HepG2 (cell line): ENCODE measurements around the gene DYNC1LI1.
"Not testable (repeated sequence)": the region's sequence is repeated elsewhere in the genome, so short reads cannot be mapped to it uniquely, and the experiment has no call there.

ENCODE experiments used
- ELF1 ChIP-seq: sonication (generic); formaldehyde crosslinking; IDR thresholded peaks from 2 replicates; pipeline ENCODE4 v1.4.0; 2020; ENCODE audit warnings: missing genetic modification reagents
- FOXK2 ChIP-seq: fragments of 450-650 bp; IDR thresholded peaks from 2 replicates; pipeline ENCODE4 v1.6.1; 2016
- NCOA1 ChIP-seq: sonication (generic); formaldehyde crosslinking; IDR thresholded peaks from 2 replicates; pipeline ENCODE4 v1.9.0; 2021; ENCODE audit warnings: missing genetic modification reagents
- RARG ChIP-seq: sonication (generic); formaldehyde crosslinking; IDR thresholded peaks from 2 replicates; pipeline ENCODE4 v1.4.0; 2020; ENCODE audit warnings: low read depth, mild to moderate bottlenecking, missing genetic modification reagents
- SAFB2 ChIP-seq: sonication (generic); formaldehyde crosslinking; IDR thresholded peaks from 2 replicates; pipeline ENCODE4 v1.5.1; 2020; ENCODE audit warnings: missing genetic modification reagents, low read depth, mild to moderate bottlenecking, borderline replicate concordance
- ZBTB21 ChIP-seq: sonication (generic); formaldehyde crosslinking; IDR thresholded peaks from 2 replicates; pipeline ENCODE4 v1.4.0; 2020; ENCODE audit warnings: missing genetic modification reagents
- ZKSCAN1 ChIP-seq: fragments of 150-350 bp; IDR thresholded peaks from 2 replicates; pipeline ENCODE4 v1.6.1; 2014; ENCODE audit warnings: low read length
- TF ChIP-seq, protein P1 (sequence below): sonication (generic); formaldehyde crosslinking; IDR thresholded peaks from 2 replicates; pipeline ENCODE4 v1.5.0; 2020; ENCODE audit warnings: mild to moderate bottlenecking, missing genetic modification reagents, moderate library complexity
- TF ChIP-seq, protein P2 (sequence below): sonication (generic); formaldehyde crosslinking; IDR thresholded peaks from 2 replicates; pipeline ENCODE4 v1.8.1; 2023; ENCODE audit warnings: mild to moderate bottlenecking, missing genetic modification reagents

DNA sequence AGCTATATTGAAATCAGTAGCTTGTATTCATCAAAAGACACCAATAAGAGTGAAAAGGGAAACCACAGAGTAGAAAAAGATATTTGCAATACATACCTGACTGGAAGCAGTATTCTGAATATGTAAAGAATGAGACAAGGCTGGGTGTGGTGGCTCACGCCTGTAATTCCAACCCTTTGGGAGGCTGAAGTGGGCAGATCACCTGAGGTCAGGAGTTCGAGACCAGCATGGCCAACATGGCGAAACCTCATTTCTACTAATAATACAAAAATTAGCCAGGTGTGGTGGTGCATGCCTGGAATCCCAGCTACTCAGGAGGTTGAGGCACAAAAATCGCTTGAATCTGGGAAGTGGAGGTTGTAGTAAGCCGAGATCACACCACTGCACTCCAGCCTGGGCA lies 51.7 kb downstream of the DYNC1LI1 start:
- not testable (repeated sequence) for TF ChIP-seq FOXK2; ZBTB21; RARG (CRISPR knock-in tag); NCOA1 (CRISPR knock-in tag); ELF1 (CRISPR knock-in tag); ZKSCAN1; SAFB2 (CRISPR knock-in tag)
- TF ChIP-seq, protein P1, sequence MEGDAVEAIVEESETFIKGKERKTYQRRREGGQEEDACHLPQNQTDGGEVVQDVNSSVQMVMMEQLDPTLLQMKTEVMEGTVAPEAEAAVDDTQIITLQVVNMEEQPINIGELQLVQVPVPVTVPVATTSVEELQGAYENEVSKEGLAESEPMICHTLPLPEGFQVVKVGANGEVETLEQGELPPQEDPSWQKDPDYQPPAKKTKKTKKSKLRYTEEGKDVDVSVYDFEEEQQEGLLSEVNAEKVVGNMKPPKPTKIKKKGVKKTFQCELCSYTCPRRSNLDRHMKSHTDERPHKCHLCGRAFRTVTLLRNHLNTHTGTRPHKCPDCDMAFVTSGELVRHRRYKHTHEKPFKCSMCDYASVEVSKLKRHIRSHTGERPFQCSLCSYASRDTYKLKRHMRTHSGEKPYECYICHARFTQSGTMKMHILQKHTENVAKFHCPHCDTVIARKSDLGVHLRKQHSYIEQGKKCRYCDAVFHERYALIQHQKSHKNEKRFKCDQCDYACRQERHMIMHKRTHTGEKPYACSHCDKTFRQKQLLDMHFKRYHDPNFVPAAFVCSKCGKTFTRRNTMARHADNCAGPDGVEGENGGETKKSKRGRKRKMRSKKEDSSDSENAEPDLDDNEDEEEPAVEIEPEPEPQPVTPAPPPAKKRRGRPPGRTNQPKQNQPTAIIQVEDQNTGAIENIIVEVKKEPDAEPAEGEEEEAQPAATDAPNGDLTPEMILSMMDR (CRISPR knock-in tag) = not testable (repeated sequence)
- TF ChIP-seq, protein P2, sequence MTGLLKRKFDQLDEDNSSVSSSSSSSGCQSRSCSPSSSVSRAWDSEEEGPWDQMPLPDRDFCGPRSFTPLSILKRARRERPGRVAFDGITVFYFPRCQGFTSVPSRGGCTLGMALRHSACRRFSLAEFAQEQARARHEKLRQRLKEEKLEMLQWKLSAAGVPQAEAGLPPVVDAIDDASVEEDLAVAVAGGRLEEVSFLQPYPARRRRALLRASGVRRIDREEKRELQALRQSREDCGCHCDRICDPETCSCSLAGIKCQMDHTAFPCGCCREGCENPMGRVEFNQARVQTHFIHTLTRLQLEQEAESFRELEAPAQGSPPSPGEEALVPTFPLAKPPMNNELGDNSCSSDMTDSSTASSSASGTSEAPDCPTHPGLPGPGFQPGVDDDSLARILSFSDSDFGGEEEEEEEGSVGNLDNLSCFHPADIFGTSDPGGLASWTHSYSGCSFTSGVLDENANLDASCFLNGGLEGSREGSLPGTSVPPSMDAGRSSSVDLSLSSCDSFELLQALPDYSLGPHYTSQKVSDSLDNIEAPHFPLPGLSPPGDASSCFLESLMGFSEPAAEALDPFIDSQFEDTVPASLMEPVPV (CRISPR knock-in tag) = not testable (repeated sequence)
